Caco-2 (cell line): ENCODE results near the gene PAQR7. TPM values are rescaled to one million over a fixed set of nuclear protein-coding genes. Genes with fewer than 3 reads are reported as not detected.

Experiments used
- BruUV-seq: library from RNA; stranded (reverse); fragments of 400-500 nt; replicated peaks from 2 replicates; lab custom pipeline; 2021; lab: Mats Ljungman, UMichigan
- CTCF ChIA-PET: fragments of 300-600 bp; sonication (Branson Sonifier 250); formaldehyde crosslinking; loops from one replicate; lab custom pipeline; 2022; ENCODE audit warnings: antibody characterized with exemption; lab: Charles Lee
- POLR2A ChIA-PET: fragments of 300-600 bp; sonication (Branson Sonifier 250); formaldehyde crosslinking; loops from one replicate; lab custom pipeline; 2022; ENCODE audit warnings: antibody characterized with exemption; lab: Charles Lee
- DNase-seq, 2 experiments: peaks; one replicate each; pipeline versions ENCODE4 v3.0.0 to v3.0.0-alpha.2; 2020 to 2022
- H3K27me3 ChIP-seq: replicated peaks from 2 replicates; pipeline ENCODE4 v1.6.0; 2011; ENCODE audit warnings: low read length; ENCODE audit not compliant: control insufficient read depth, insufficient read depth
- H3K36me3 ChIP-seq: 2 replicates; pipeline ENCODE4 v1.5.1; 2011; ENCODE audit warnings: low read length; ENCODE audit not compliant: control insufficient read depth, insufficient read depth
- H3K4me1 ChIP-seq: fragments of 250-450 bp; sonication (Bioruptor Pico); 2 replicates; pipeline ENCODE4 v1.5.1; 2020; ENCODE audit warnings: mild to moderate bottlenecking
- H3K4me3 ChIP-seq: 2 replicates; pipeline ENCODE4 v1.5.1; 2011; ENCODE audit warnings: low read depth, mild to moderate bottlenecking, control low read depth, low read length
- H3K9me3 ChIP-seq: fragments of 250-450 bp; sonication (Bioruptor Pico); 2 replicates; pipeline ENCODE4 v1.5.1; 2020; ENCODE audit warnings: mild to moderate bottlenecking, moderate library complexity
- H3K27ac Mint-ChIP-seq: one replicate; pipeline ENCODE4 v1.8.0; 2022; ENCODE audit warnings: mixed read lengths; ENCODE audit not compliant: unreplicated experiment
- H3K27me3 Mint-ChIP-seq: one replicate; pipeline ENCODE4 v1.8.0; 2022; ENCODE audit warnings: mixed read lengths; ENCODE audit not compliant: insufficient read depth, unreplicated experiment
- H3K36me3 Mint-ChIP-seq: one replicate; pipeline ENCODE4 v1.8.0; 2022; ENCODE audit warnings: mild to moderate bottlenecking, mixed read lengths; ENCODE audit not compliant: insufficient read depth, unreplicated experiment
- H3K4me1 Mint-ChIP-seq: one replicate; pipeline ENCODE4 v1.8.0; 2022; ENCODE audit warnings: low read depth, mixed read lengths; ENCODE audit not compliant: unreplicated experiment
- H3K4me3 Mint-ChIP-seq: one replicate; pipeline ENCODE4 v1.8.0; 2022; ENCODE audit warnings: mild to moderate bottlenecking, moderate library complexity, mixed read lengths; ENCODE audit not compliant: unreplicated experiment
- H3K9me3 Mint-ChIP-seq: one replicate; pipeline ENCODE4 v1.8.0; 2022; ENCODE audit warnings: mixed read lengths; ENCODE audit not compliant: unreplicated experiment
- CTCF ChIP-seq, 2 experiments: fragments of 200-600 bp in 1 of 2; IDR thresholded peaks; 1 replicate in 1 of 2; 2 replicates in 1 of 2; pipeline versions ENCODE4 v1.5.1 to v1.8.0; 2011 to 2022; ENCODE audit warnings: antibody characterized with exemption in 1 of 2, control low read depth in 1 of 2, inconsistent platforms in 1 of 2, low read depth in 1 of 2, low read length in 1 of 2, mild to moderate bottlenecking in 1 of 2, moderate library complexity in 1 of 2; ENCODE audit not compliant: insufficient read depth in 1 of 2, severe bottlenecking in 1 of 2, unreplicated experiment in 1 of 2
- intact Hi-C: fragments of 100-400 bp; cut with micrococcal nuclease; formaldehyde crosslinking; loops from one replicate; pipeline ENCODE4 v1.10.0; 2022; ENCODE audit not compliant: unreplicated experiment
- total RNA-seq: library from RNA; stranded (reverse); gene quantifications from 2 replicates; pipeline ENCODE4 v1.2.3, GENCODE V29; 2022

Gene PAQR7
- total RNA-seq, 1 experiment from 2014 or later: 22.3 TPM

DNA sequence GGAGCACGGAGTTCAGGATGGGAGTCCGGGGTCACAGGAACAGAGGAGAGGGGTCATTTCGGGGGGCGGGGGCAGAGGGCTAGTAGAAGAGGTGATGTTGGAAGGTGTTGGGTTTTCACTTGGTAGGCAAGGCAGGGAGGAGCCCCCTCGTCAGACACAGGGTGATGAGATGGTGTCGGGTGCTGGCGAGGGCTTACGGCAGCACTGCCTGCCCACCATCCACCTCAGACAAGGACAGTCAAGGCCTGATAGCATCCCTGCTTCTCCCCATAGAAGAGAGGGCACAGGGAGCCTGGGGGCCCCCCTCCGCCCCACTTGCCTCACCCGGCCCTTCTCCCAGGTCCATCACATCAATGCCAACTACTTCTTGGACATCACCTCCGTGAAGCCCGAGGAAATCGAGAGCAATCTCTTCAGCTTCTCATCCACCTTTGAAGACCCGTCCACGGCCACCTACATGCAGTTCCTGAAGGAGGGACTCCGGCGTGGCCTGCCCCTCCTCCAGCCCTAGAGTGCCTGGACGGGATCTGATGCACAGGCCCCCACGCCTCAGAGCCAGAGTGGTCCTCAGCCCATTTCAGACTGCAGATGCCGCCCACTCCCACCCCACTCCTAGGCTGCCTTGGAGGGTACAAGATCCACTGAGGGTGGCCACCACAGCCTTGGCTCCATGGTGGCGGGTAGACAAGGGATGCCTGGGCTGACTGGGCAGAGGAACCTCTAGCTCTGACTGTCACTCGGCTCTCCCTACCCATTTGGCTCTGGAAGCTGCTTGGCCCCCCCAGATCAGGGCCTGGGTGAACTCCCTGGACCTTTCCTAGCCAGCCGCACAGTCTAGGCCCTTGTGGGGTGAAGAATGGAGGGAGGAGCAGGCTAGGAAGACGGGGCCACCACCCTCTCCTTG lies 60.0 kb downstream of the PAQR7 start:
- Histone ChIP-seq H3K4me1 (peaks cover 15% of the 10 kb centered on the region), H3K27me3 (no peaks in the 10 kb centered on the region), H3K4me3 (no peak overlapping the region), H3K36me3 (no peaks in the 10 kb centered on the region), H3K9me3 (no peaks in the 10 kb centered on the region)
- intact Hi-C loops: no loop called here
- no peak overlapping the region for H3K4me3 Mint-ChIP-seq
- H3K27me3 Mint-ChIP-seq: no peaks in the 10 kb centered on the region
- CTCF ChIA-PET: interaction anchor here (0.6 kb wide), 1 partner anchor 189 kb away, joined by 4 read pairs; no protein-coding TSS in a partner anchor
- H3K4me1 Mint-ChIP-seq: peaks cover 10% of the 10 kb centered on the region
- DNase-seq: no peak
- no peak for TF ChIP-seq CTCF (IDR thresholded peaks at IDR 0.05; ENCODE audit: insufficient read depth in 1 of 2, low read depth in 1 of 2, low read length in 1 of 2, severe bottlenecking in 1 of 2, unreplicated experiment in 1 of 2)
- POLR2A ChIA-PET: interaction anchor here (0.5 kb wide), 1 partner anchor 77 kb away, joined by 7 read pairs; no protein-coding TSS in a partner anchor
- no peaks in the 10 kb centered on the region for H3K9me3 Mint-ChIP-seq
- peaks cover 35% of the 10 kb centered on the region for H3K36me3 Mint-ChIP-seq
- no TSS peak for BruUV-seq
- no peak overlapping the region for H3K27ac Mint-ChIP-seq

- ChIA-PET POLR2A (no interaction called here), CTCF (interaction anchor here (0.6 kb wide), 1 partner anchor 190 kb away, joined by 4 read pairs; no protein-coding TSS in a partner anchor)
- peaks cover 30% of the 10 kb centered on the region for H3K36me3 Mint-ChIP-seq
- no peak overlapping the region for H3K27ac Mint-ChIP-seq
- H3K9me3 Mint-ChIP-seq: no peaks in the 10 kb centered on the region
- BruUV-seq: no TSS peak
- H3K4me1 Mint-ChIP-seq: peaks cover 10% of the 10 kb centered on the region
- no peak overlapping the region for H3K4me3 Mint-ChIP-seq
- no peak for DNase-seq
- Histone ChIP-seq H3K4me1 (peaks cover 15% of the 10 kb centered on the region), H3K27me3 (no peaks in the 10 kb centered on the region), H3K4me3 (no peak overlapping the region), H3K36me3 (no peaks in the 10 kb centered on the region; the same call in 1 of the 2 replicates), H3K9me3 (no peaks in the 10 kb centered on the region)
- no peaks in the 10 kb centered on the region for H3K27me3 Mint-ChIP-seq
- intact Hi-C loops: no loop called here
- no peak for TF ChIP-seq CTCF (IDR thresholded peaks at IDR 0.05; ENCODE audit: insufficient read depth in 1 of 2, low read depth in 1 of 2, low read length in 1 of 2, severe bottlenecking in 1 of 2, unreplicated experiment in 1 of 2)
Measured at GRCh38 chr1:25814549-25815087, 60.9 kb downstream of the PAQR7 start.

DNA sequence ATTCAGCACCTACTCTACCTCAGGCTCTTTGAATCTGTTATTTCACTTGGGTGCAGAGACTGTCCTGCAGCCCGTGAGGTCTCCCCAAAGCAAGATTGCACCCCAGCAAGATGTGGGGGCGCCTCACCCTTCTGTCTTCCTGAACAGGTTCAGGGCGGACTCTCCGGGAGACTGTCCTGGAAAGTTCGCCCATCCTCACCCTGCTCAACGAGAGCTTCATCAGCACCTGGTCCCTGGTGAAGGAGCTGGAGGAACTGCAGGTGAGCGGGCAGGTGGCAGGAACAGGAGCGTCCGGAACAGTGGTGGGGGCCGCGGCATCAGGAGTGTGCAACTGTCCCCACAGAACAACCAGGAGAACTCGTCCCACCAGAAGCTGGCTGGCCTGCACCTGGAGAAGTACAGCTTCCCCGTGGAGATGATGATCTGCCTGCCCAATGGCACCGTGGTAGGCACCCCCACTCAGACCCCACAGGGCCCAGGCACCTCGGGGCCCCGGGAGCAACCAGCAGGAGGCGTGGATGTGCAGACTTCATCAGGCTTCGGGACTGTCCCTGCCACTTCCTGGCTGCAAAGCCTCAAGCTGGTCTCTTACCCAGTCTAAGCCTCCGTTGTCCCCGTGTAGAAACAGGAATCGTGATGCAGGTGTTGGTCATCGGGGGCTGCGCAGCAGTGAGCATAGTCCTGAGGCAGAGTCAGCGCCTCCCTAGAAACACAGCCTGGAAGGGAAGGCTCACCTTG lies 61.6 kb downstream of the PAQR7 start:
- H3K27me3 ChIP-seq: no peaks in the 10 kb centered on the region
- no TSS peak for BruUV-seq
- DNase-seq: no peak
- no peaks in the 10 kb centered on the region for H3K27me3 Mint-ChIP-seq
- H3K9me3 Mint-ChIP-seq: no peaks in the 10 kb centered on the region
- no peak overlapping the region for H3K4me3 Mint-ChIP-seq
- H3K9me3 ChIP-seq: no peaks in the 10 kb centered on the region
- H3K4me1 Mint-ChIP-seq: peaks cover 10% of the 10 kb centered on the region
- H3K36me3 Mint-ChIP-seq: peaks cover 23% of the 10 kb centered on the region
- no peak overlapping the region for H3K27ac Mint-ChIP-seq
- H3K4me3 ChIP-seq: no peak overlapping the region
- H3K36me3 ChIP-seq: no peaks in the 10 kb centered on the region; the same call in 1 of the 2 replicates
- TF ChIP-seq CTCF (IDR thresholded peaks at IDR 0.05; ENCODE audit: insufficient read depth in 1 of 2, low read depth in 1 of 2, low read length in 1 of 2, severe bottlenecking in 1 of 2, unreplicated experiment in 1 of 2): no peak
- intact Hi-C loops: no loop called here
- POLR2A ChIA-PET: no interaction called here
- peaks cover 13% of the 10 kb centered on the region for H3K4me1 ChIP-seq
- CTCF ChIA-PET: interaction anchor here (0.6 kb wide), 1 partner anchor 22 kb away, joined by 3 read pairs; no protein-coding TSS in a partner anchor
